ENCODE data around the gene CEP68.

CEP68 gene

DNA sequence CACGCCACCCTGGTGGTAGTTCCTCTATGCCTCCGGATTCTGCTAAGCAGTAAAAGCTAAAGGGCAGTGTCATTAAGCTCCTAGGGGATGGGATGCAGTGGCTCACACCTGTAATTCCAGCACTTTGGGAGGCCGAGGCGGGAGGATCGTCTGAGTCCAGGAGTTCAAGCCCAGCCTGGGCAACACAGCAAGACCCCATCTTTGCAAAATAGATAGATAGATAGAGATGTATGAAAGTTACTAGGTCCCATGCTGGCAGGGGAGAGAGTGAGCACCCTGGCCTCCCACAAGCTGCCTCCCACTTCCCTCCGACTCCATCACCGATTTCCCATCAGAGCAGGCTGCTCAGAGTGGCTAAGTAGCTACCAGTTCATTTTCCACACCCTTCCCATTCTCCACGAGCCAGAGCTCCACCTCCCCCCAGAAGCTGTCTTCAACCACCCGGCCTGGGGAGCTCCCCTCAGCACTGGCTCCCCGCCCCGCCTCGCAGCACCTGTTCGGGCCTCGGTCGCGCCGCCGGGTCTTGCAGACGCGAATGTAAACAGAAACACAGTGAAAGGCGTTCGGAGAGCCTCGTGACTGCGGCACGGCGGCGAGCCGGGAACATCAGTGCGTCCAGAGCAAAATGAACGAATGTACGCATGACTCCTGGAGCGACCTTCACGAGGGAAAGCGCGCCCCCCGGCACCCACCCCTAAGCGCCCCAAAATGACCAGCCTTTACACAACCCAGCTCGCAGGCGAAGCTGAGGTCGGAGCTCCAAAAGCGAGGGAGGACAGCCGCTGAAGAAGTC lies 598 bp upstream of the CEP68 start:
- no peak for DNase-seq (ENCODE audit: low read depth, low spot score)

GRCh38 chr2:65057054-65057375 lies 799 bp downstream of the CEP68 start:
- DNase-seq (ENCODE audit: low read depth, low spot score) = no peak

DNA sequence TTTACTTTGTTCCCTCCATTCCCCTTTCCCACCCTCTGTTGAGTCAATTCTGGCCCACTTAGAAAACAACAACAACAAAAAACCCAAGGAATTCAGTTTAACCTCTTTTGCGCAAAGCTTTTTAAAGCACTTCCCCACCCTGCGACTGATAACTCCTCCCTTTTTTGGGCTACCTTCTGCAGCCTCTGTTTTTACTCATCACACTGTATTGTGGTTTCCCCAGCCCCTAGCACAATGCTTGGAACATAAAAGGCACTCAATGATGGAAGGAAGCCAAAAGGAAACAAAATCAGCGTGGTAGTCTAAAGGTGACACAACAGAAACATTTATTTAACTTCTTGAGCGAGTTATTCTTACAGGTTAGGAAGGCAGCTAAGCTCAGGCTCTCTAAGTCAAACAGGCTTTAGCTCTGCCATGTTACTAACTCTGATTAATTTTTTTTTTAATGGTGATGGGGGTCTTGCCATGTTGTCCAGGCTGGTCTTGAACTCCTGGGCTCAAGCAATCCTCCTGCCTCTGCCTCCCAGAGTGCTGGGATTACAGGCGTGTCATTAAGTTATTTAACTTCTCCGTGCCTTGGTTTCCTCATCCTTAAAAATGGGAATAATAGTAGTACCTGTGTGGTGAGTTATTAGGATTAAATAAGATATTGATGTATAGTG lies 1.3 kb downstream of the CEP68 start:
- no peak for DNase-seq (ENCODE audit: low read depth, low spot score)

- no peak for DNase-seq (ENCODE audit: low read depth, low spot score)
Measured at GRCh38 chr2:65059071-65059470, 2.9 kb downstream of the CEP68 start.

DNA sequence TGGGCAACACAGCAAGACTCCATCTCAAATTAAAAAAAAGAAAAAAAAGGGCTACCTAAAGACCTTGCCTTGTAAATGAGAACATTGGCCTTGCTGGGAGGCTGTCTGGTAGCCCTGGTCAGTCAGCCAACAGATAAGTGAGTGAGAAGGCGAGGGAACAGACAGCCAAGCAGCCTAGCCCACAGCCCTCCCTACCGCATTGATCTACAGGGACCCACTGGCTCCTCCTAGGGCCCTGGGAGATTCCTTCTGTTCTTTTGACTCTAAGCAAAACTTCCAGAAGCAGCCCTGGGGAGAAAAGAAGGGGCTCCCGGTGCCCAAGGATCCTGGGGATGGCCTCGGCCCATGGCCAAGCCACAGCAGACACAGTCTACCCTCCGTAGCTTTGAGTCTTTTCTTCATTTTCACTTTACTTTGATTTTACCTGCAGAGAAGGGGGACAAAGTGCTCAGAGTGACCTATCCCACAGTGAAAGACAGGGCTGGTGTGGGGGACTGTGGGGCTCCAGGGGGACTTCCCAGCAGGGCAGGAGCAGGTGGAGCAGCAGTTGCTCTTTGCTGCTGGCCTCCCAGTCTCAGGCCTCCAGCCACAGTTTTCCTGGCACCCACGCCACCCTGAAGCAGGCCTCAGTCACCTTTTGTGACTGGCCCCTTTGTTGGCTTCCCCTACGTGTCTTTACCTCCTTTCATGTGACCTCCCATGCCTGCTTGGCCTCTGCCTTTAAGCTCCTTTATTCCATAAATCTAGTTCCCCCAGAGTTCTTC lies 5.1 kb downstream of the CEP68 start:
- no peak for DNase-seq (ENCODE audit: low read depth, low spot score)

GRCh38 chr2:65061910-65062339 lies 5.7 kb downstream of the CEP68 start:
- no peak for DNase-seq (ENCODE audit: low read depth, low spot score)

GRCh38 chr2:65062843-65063825 lies 6.9 kb downstream of the CEP68 start:
- no peak for DNase-seq (ENCODE audit: low read depth, low spot score)

DNA sequence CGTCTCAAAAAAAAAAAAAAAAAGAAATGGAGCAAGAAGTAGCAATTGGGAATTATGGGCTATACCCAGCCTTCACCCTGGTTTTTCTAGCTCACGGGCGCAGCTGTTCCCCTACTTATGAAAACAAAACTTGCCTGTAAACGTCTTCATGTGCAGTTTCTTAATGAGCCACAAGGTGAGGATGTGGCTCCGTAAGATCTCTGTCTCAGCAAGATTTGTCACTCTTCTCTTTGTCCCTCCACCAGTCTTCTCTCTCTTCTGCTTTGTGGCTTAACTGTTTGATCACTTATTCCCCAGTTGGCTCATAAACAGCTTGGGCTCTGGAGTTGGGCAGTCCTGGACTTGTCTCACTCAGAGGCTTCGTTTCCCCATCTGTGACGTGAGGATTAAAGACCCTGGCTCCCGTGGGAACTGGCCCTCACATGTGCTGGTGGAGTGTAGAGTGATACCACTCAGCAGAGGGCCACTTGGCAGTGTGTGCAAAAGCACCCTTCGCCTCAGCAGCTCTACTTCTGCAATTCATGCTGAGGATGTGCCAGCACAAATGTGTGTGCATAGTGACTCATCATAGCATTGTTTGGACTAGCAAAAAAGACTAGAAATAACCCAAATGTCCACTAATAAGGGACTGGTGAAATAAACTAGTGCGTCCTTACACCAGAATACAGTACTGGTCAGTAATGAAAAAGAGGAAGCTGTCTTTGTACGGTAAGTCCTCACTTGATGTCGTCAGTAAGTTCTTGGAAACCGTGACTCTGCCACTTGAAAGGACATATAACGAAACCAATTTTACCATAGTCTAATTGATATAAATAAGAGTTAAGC lies 8.7 kb downstream of the CEP68 start:
- DNase-seq (ENCODE audit: low read depth, low spot score) = no peak

DNA sequence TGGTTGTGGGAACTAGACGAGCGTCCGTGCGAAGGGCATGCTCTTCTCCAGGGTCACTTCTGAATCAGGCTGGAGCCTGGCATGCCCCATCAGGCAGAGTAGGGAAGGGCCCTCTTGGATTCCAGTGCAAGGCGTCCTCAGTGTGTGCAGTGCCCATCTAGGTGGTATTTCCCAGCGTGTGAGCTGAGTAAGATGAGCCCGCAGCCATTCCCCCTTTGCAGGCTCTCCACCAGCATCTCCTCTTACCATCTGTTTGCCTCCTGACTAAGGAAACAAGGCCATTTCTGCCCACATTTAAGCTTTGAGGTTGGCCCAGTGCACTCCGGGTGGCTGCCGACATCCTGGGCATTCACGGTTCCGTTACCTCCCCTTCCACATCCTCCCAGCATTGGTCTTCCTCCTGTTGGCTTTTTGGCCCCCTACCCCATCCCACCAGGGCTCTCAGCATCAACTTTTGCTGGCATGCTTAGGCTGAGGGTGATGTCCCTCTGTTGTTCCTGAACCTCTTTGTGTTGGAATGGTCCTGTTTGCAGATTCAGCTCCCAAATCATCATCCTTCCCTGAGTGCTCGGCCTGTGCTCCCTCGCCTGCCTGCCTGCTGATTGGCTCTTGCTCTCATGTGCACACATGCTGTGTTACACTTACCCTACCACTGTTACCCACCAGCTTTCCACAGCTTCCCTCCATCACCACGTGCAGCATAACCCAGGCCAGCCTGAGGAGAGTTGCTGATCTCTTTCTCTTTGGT lies 11.8 kb downstream of the CEP68 start:
- no peak for DNase-seq (ENCODE audit: low read depth, low spot score)

DNA sequence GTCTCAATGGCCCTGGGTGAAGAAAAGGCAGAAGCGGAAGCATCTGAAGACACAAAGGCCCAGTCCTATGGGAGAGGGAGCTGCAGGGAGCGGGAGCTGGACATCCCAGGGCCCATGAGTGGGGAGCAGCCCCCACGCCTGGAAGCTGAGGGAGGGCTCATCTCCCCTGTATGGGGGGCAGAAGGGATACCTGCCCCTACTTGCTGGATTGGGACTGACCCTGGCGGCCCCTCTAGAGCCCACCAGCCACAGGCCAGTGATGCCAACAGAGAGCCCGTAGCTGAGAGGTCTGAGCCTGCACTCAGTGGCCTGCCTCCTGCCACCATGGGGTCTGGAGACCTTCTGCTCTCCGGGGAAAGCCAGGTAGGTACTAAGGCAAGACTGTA lies 13.2 kb downstream of the CEP68 start:
- no peak for DNase-seq (ENCODE audit: low read depth, low spot score)

GRCh38 chr2:65070172-65070830 lies 14.1 kb downstream of the CEP68 start:
- DNase-seq (ENCODE audit: low read depth, low spot score) = no peak

DNA sequence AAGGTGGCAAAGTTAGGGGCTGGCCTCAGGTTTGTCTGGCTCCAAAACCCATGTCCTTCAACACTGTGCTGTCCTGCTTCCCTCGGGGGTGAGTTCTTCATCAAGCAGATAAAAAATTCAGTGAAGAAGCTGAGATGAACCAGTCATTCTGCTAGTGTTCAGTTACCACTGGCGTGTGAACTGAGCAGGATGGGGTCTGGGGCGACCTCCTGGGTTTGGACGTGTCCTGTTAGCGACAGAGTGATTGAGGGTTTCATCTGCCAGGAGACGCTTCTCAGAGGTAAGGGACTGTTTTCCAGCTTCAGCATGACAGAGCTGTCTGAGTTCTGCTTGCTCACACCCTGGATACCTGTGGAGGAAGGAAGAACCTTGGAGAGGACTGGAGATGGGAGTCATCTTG lies 14.6 kb downstream of the CEP68 start:
- DNase-seq (ENCODE audit: low read depth, low spot score) = no peak

GRCh38 chr2:65071499-65072180 lies 15.4 kb downstream of the CEP68 start:
- no peak for DNase-seq (ENCODE audit: low read depth, low spot score)

- DNase-seq (ENCODE audit: low read depth, low spot score) = no peak
Measured at GRCh38 chr2:65072181-65072970, 16.2 kb downstream of the CEP68 start.

GRCh38 chr2:65073879-65074565 lies 17.8 kb downstream of the CEP68 start:
- DNase-seq (ENCODE audit: low read depth, low spot score) = no peak

- no peak for DNase-seq (ENCODE audit: low read depth, low spot score)
Measured at GRCh38 chr2:65075176-65075575, 19.0 kb downstream of the CEP68 start.

GRCh38 chr2:65075605-65076344 lies 19.6 kb downstream of the CEP68 start:
- DNase-seq (ENCODE audit: low read depth, low spot score) = no peak

All from iPS DF 19.7 (cell line).